Neural cell (in vitro differentiated cells): Measurements from ENCODE around the gene ARMH3. TPM values are rescaled to one million over a fixed set of nuclear protein-coding genes. Genes with fewer than 3 reads are reported as not detected.

ENCODE experiments used
- H2AFZ ChIP-seq: fragments of 200-600, 300-800 bp; sonication (generic), shearing (Covaris generic); 2 replicates; pipeline ENCODE4 v1.6.0; 2014; ENCODE audit warnings: low read depth, mild to moderate bottlenecking, antibody characterized with exemption, low read length, moderate library complexity
- H3F3A ChIP-seq: fragments of 200-600 bp; shearing (Covaris generic); 2 replicates; pipeline ENCODE4 v1.6.1; 2016; ENCODE audit warnings: mild to moderate bottlenecking, moderate library complexity, mixed read lengths, antibody characterized with exemption, low read length; ENCODE audit not compliant: insufficient read depth, poor library complexity, severe bottlenecking
- H3K27ac ChIP-seq: fragments of 200-600, 300-800 bp; sonication (generic), shearing (Covaris generic); 2 replicates; pipeline ENCODE4 v1.5.1; 2014; ENCODE audit warnings: mild to moderate bottlenecking, low read length, moderate library complexity
- H3K27me3 ChIP-seq: fragments of 300-800, 200-600 bp; sonication (generic), shearing (Covaris generic); 2 replicates; pipeline ENCODE4 v1.6.0; 2014; ENCODE audit warnings: mild to moderate bottlenecking, low read depth, low read length, moderate library complexity; ENCODE audit not compliant: insufficient read depth
- H3K36me3 ChIP-seq: fragments of 300-800, 200-600 bp; sonication (generic), shearing (Covaris generic); 2 replicates; pipeline ENCODE4 v1.5.1; 2014; ENCODE audit warnings: mild to moderate bottlenecking, antibody characterized with exemption, low read length, moderate library complexity; ENCODE audit not compliant: insufficient read depth
- H3K4me2 ChIP-seq: fragments of 300-800, 200-600 bp; sonication (generic), shearing (Covaris generic); 2 replicates; pipeline ENCODE4 v1.6.0; 2014; ENCODE audit warnings: mild to moderate bottlenecking, low read length
- H3K4me3 ChIP-seq: fragments of 300-800, 200-600 bp; sonication (generic), shearing (Covaris generic); 2 replicates; pipeline ENCODE4 v1.5.1; 2014; ENCODE audit warnings: mild to moderate bottlenecking, low read length, moderate library complexity
- H3K79me2 ChIP-seq: fragments of 200-600 bp; shearing (Covaris generic); replicated peaks from 2 replicates; pipeline ENCODE4 v1.6.0; 2014; ENCODE audit warnings: mild to moderate bottlenecking, low read length, moderate library complexity; ENCODE audit not compliant: insufficient read depth
- H3K9ac ChIP-seq: fragments of 300-800, 200-600 bp; sonication (generic), shearing (Covaris generic); 2 replicates; pipeline ENCODE4 v1.6.1; 2016; ENCODE audit warnings: mild to moderate bottlenecking, low read length, mixed read lengths
- H3K9me2 ChIP-seq: fragments of 200-600 bp; shearing (Covaris generic); 2 replicates; pipeline ENCODE4 v1.6.1; 2016; ENCODE audit warnings: mild to moderate bottlenecking, low read length, mixed read lengths; ENCODE audit not compliant: insufficient read depth
- H3K9me3 ChIP-seq: fragments of 200-600, 300-800 bp; sonication (generic), shearing (Covaris generic); 2 replicates; pipeline ENCODE4 v1.6.1; 2016; ENCODE audit warnings: mild to moderate bottlenecking, mixed run types, low read length, moderate library complexity, mixed read lengths
- H4K20me1 ChIP-seq: fragments of 200-600 bp; shearing (Covaris generic); 2 replicates; pipeline ENCODE4 v1.6.1; 2016; ENCODE audit warnings: mild to moderate bottlenecking, mixed run types; ENCODE audit not compliant: insufficient read depth
- CTCF ChIP-seq: fragments of 450-650 bp; IDR thresholded peaks from 2 replicates; pipeline ENCODE4 v1.5.1; 2014; ENCODE audit warnings: antibody characterized with exemption, mild to moderate bottlenecking, moderate library complexity; ENCODE audit not compliant: poor library complexity, severe bottlenecking
- EP300 ChIP-seq: fragments of 450-650 bp; conservative IDR thresholded peaks from 2 replicates; pipeline ENCODE4 v1.6.1; 2014; ENCODE audit warnings: antibody characterized with exemption, mild to moderate bottlenecking, moderate library complexity; ENCODE audit not compliant: poor library complexity, severe bottlenecking
- EZH2 ChIP-seq: fragments of 200-600, 300-800 bp; shearing (Covaris generic), sonication (generic); IDR thresholded peaks from 2 replicates; pipeline ENCODE4 v1.6.1; 2014; ENCODE audit warnings: antibody characterized with exemption, low read length, borderline replicate concordance, mild to moderate bottlenecking; ENCODE audit not compliant: insufficient read depth, poor library complexity, severe bottlenecking
- MXI1 ChIP-seq: fragments of 450-650 bp; conservative IDR thresholded peaks from 2 replicates; pipeline ENCODE4 v1.6.1; 2014; ENCODE audit warnings: antibody characterized with exemption, mild to moderate bottlenecking; ENCODE audit not compliant: poor library complexity, severe bottlenecking
- POLR2AphosphoS5 ChIP-seq: IDR thresholded peaks from 2 replicates; pipeline ENCODE4 v1.6.1; 2012
- RAD21 ChIP-seq: fragments of 450-650 bp; conservative IDR thresholded peaks from 2 replicates; pipeline ENCODE4 v1.6.1; 2014; ENCODE audit warnings: antibody characterized with exemption, mild to moderate bottlenecking, moderate library complexity
- REST ChIP-seq: IDR thresholded peaks from 2 replicates; pipeline ENCODE4 v1.6.1; 2012; ENCODE audit warnings: borderline replicate concordance
- SMC3 ChIP-seq: fragments of 450-650 bp; conservative IDR thresholded peaks from 2 replicates; pipeline ENCODE4 v1.6.1; 2014; ENCODE audit warnings: antibody characterized with exemption, mild to moderate bottlenecking, moderate library complexity; ENCODE audit not compliant: poor library complexity
- TAF1 ChIP-seq: IDR thresholded peaks from 2 replicates; pipeline ENCODE4 v1.6.1; 2012; ENCODE audit warnings: low read depth
- polyA plus RNA-seq: library from polyadenylated mRNA; depleted of rRNA; stranded (reverse); fragments of >200 nt; gene quantifications from 2 replicates; pipeline ENCODE4 v1.2.3, GENCODE V29; 2014

The ARMH3 gene
- polyA plus RNA-seq, 1 donor from 2014 or later: 13.4 TPM

DNA sequence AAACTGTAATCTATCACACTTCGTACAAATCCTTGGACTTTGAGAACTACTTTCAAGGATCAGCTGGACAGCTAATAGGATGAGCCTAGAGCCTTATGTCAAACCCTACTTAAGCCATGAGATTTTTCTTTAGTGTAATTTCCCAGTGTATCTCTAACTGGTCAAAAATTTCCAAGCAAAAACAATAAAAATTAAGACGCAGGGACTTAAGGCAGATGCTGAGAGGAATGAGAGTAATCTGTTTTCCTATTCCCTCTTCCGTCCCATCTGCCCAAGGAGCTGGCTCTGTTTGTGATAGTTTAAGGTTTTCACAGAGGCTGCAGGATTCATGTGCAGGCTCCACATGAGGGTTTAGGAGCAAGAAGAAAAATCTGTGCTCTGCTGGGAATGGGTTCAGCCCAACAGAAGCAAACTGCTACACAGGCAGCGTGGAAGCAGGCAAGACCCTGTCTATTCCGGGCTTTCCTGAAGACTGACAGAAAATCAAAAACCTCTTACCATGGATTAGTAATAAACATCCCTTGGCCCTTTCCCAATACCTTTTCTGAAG is 62.2 kb downstream of the ARMH3 start:
- H3K9ac ChIP-seq: no peak overlapping the region
- H3K4me3 ChIP-seq: no peak overlapping the region
- H3K27ac ChIP-seq: no peak overlapping the region
- H3K27me3 ChIP-seq: no peaks in the 10 kb centered on the region
- no peak overlapping the region for H2AFZ ChIP-seq
- no peaks in the 10 kb centered on the region for H4K20me1 ChIP-seq
- H3F3A ChIP-seq: no peaks in the 10 kb centered on the region
- H3K9me3 ChIP-seq: no peaks in the 10 kb centered on the region
- no peak overlapping the region for H3K4me2 ChIP-seq
- H3K36me3 ChIP-seq: peaks cover 4% of the 10 kb centered on the region
- H3K9me2 ChIP-seq: no peaks in the 10 kb centered on the region
- TF ChIP-seq REST (no peak), TAF1 (no peak)
- no peaks in the 10 kb centered on the region for H3K79me2 ChIP-seq

DNA sequence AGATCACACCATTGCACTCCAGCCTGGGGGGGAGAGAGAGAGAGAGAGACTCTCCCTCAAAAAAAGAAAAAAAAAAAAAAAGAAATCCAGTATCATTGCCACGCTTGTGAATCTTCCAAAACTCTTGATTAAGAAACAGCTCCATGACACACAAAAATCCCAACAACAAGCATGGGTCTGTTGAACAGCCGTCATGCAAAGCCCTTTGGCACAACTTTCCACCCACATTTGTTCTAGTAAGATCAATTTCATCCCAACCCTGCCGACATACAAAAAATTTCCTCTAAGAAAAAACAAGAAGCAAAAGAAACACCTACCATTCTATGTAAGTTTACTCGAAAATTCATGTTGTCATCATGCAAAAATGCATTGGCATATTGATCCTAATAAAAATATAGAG is 62.8 kb downstream of the ARMH3 start:
- H3K27me3 ChIP-seq: no peaks in the 10 kb centered on the region
- no peaks in the 10 kb centered on the region for H4K20me1 ChIP-seq
- no peak overlapping the region for H2AFZ ChIP-seq
- H3F3A ChIP-seq: no peaks in the 10 kb centered on the region
- H3K4me2 ChIP-seq: no peak overlapping the region
- TF ChIP-seq CTCF (no peak), POLR2AphosphoS5 (no peak), TAF1 (no peak), EP300 (no peak), REST (no peak), EZH2 (no peak), MXI1 (no peak), SMC3 (no peak), RAD21 (no peak)
- H3K9me3 ChIP-seq: no peaks in the 10 kb centered on the region
- no peaks in the 10 kb centered on the region for H3K9me2 ChIP-seq
- no peak overlapping the region for H3K27ac ChIP-seq
- H3K79me2 ChIP-seq: no peaks in the 10 kb centered on the region
- H3K36me3 ChIP-seq: peaks cover 4% of the 10 kb centered on the region
- H3K9ac ChIP-seq: no peak overlapping the region
- H3K4me3 ChIP-seq: no peak overlapping the region
